GM12878 (cell line): Measurements from ENCODE around the gene RAB12. TPM values are rescaled to one million over a fixed set of nuclear protein-coding genes. Genes with fewer than 3 reads are reported as not detected.

Experiments used
- ATAC-seq: fragments of 200-7000 bp; cut with Tn5 transposase; 3 replicates; pipeline ENCODE4 v1.9.1; 2020; ENCODE audit warnings: mild to moderate bottlenecking, moderate library complexity
- BruUV-seq: library from RNA; stranded (reverse); fragments of 400-500 nt; replicated peaks from 2 replicates; lab custom pipeline; 2021; lab: Mats Ljungman, UMichigan
- CTCF ChIA-PET: fragments of 300-600 bp; sonication (Branson Sonifier 250); formaldehyde crosslinking; extraction: SDS; loops from one replicate; lab custom pipeline; 2021; ENCODE audit warnings: inconsistent platforms; lab: Yijun Ruan, JAX
- POLR2A ChIA-PET: fragments of 350-600 bp; formaldehyde crosslinking; extraction: SDS; loops from one replicate; lab custom pipeline; 2021; ENCODE audit warnings: inconsistent platforms; lab: Charles Lee
- RAD21 ChIA-PET: fragments of 300-600 bp; sonication (Branson Sonifier 250); formaldehyde crosslinking; loops from one replicate; lab custom pipeline; 2023; ENCODE audit warnings: antibody characterized with exemption; ENCODE audit not compliant: unreplicated experiment; lab: Charles Lee
- SMC1A ChIA-PET: fragments of 300-600 bp; sonication (Branson Sonifier 250); formaldehyde crosslinking; loops from one replicate; lab custom pipeline; 2023; ENCODE audit not compliant: unreplicated experiment, uncharacterized antibody; lab: Charles Lee
- DNase-seq: peaks from one replicate; pipeline ENCODE4 v3.0.0-alpha.2; 2011; ENCODE audit warnings: low read depth, low spot score
- FAIRE-seq: peaks from 3 replicates; lab custom pipeline; 2011; peaks lifted over from hg19 to GRCh38; lab: Jason Lieb, UNC
- H2AFZ ChIP-seq: 2 replicates; pipeline ENCODE4 v1.6.0; 2011; ENCODE audit warnings: low read depth, low read length, control low read depth; ENCODE audit not compliant: control insufficient read depth
- H3K27ac ChIP-seq: 2 replicates; pipeline ENCODE4 v1.5.1; 2011; ENCODE audit warnings: control low read depth; ENCODE audit not compliant: control insufficient read depth, insufficient read depth
- H3K27me3 ChIP-seq, 2 experiments: replicated peaks in 1 of 2; 2 replicates each; pipeline versions ENCODE4 v1.6.0 to v1.6.1; 2011; ENCODE audit warnings: low read length in 1 of 2; ENCODE audit not compliant: control insufficient read depth in 2 of 2, insufficient read depth in 2 of 2
- H3K36me3 ChIP-seq, 2 experiments: 2 replicates each; pipeline ENCODE4 v1.5.1; 2011; ENCODE audit warnings: low read length in 1 of 2; ENCODE audit not compliant: control insufficient read depth in 2 of 2, insufficient read depth in 2 of 2
- H3K4me1 ChIP-seq: 2 replicates; pipeline ENCODE4 v1.6.1; 2011; ENCODE audit warnings: mild to moderate bottlenecking, low read length, moderate library complexity, mixed read lengths; ENCODE audit not compliant: control insufficient read depth, insufficient read depth
- H3K4me2 ChIP-seq: 2 replicates; pipeline ENCODE4 v1.6.0; 2011; ENCODE audit warnings: control low read depth; ENCODE audit not compliant: control insufficient read depth, insufficient read depth
- H3K4me3 ChIP-seq: fragments of 200-600 bp; sonication (generic); 2 replicates; pipeline ENCODE4 v1.5.1; 2016
- H3K79me2 ChIP-seq: 2 replicates; pipeline ENCODE4 v1.6.0; 2011; ENCODE audit warnings: low read length; ENCODE audit not compliant: control insufficient read depth, insufficient read depth
- H3K9ac ChIP-seq: 2 replicates; pipeline ENCODE4 v1.8.0; 2011; ENCODE audit warnings: low read length, control low read depth, mixed read lengths; ENCODE audit not compliant: control insufficient read depth, insufficient read depth
- H3K9me3 ChIP-seq: replicated peaks from 3 replicates; pipeline ENCODE4 v1.5.1; 2011; ENCODE audit warnings: mild to moderate bottlenecking, low read length; ENCODE audit not compliant: control insufficient read depth, insufficient read depth
- H4K20me1 ChIP-seq: 2 replicates; pipeline ENCODE4 v1.6.0; 2011; ENCODE audit not compliant: control insufficient read depth, insufficient read depth
- BACH1 ChIP-seq: fragments of 450-650 bp; IDR thresholded peaks from 2 replicates; pipeline ENCODE4 v1.6.1; 2017; ENCODE audit warnings: mild to moderate bottlenecking, borderline replicate concordance
- CEBPZ ChIP-seq: fragments of 150-350 bp; IDR thresholded peaks from 2 replicates; pipeline ENCODE4 v1.6.1; 2016; ENCODE audit warnings: low read depth, low read length
- ELK1 ChIP-seq: IDR thresholded peaks from 2 replicates; pipeline ENCODE4 v1.6.1; 2012; ENCODE audit warnings: low read depth, low read length, improper control_type of control experiment
- MEF2B ChIP-seq: fragments of 450-650 bp; IDR thresholded peaks from 2 replicates; pipeline ENCODE4 v1.6.1; 2018; ENCODE audit warnings: mild to moderate bottlenecking, moderate library complexity; ENCODE audit not compliant: partially characterized antibody, poor library complexity, severe bottlenecking
- PRDM15 ChIP-seq: fragments of 450-650 bp; formaldehyde crosslinking; IDR thresholded peaks from 2 replicates; pipeline ENCODE4 v1.4.0; 2020; ENCODE audit warnings: mild to moderate bottlenecking, moderate library complexity
- STAT1 ChIP-seq: fragments of 450-650 bp; conservative IDR thresholded peaks from 2 replicates; pipeline ENCODE4 v1.6.1; 2014; ENCODE audit warnings: antibody characterized with exemption, mild to moderate bottlenecking
- TCF12 ChIP-seq: IDR thresholded peaks from 2 replicates; pipeline ENCODE4 v1.6.1; 2011; ENCODE audit warnings: low read depth, mild to moderate bottlenecking, low read length
- ZBTB11 ChIP-seq: fragments of 450-650 bp; formaldehyde crosslinking; IDR thresholded peaks from 2 replicates; pipeline ENCODE4 v1.5.0; 2022; ENCODE audit warnings: mild to moderate bottlenecking, missing genetic modification characterization
- WGBS: methylation state at CpG from one replicate; pipeline ENCODE4 v1.1.6; 2016; ENCODE audit warnings: low lambda C conversion rate; ENCODE audit not compliant: insufficient replicate concordance, insufficient coverage; ENCODE audit errors: missing lambda C conversion rate; 5-methylcytosine and 5-hydroxymethylcytosine counted together
- in situ Hi-C: fragments of 300-500 bp; cut with MboI; formaldehyde crosslinking; loops from 9 replicates; pipeline ENCODE4 v1.14.3; 2018; ENCODE audit warnings: mixed read lengths
- intact Hi-C: fragments of 100-400 bp; cut with micrococcal nuclease; formaldehyde crosslinking; loops from one replicate; pipeline ENCODE4 v1.14.2; 2022; ENCODE audit not compliant: unreplicated experiment
- polyA plus RNA-seq, 11 experiments: library from polyadenylated mRNA; depleted of rRNA in 4 of 11; unstranded in 6 of 11; stranded (reverse) in 5 of 11; fragments of >200 nt; fragmentation: Nextera tagmentation in 4 of 11; fragmentation: Illumina TruSeq in 1 of 11; extraction: Ambion mirVana in 4 of 11; extraction: Trizol in 1 of 11; gene quantifications; 1 replicate in 1 of 11; 2 replicates in 10 of 11; pipeline versions ENCODE4 v1.2.1 to v1.2.3, GENCODE V29; 2011 to 2016; ENCODE audit warnings: inconsistent platforms in 2 of 11, missing spikeins in 2 of 11, low read depth in 1 of 11
- total RNA-seq, 4 experiments: library from RNA; depleted of rRNA in 3 of 4; stranded (reverse); fragments of >200 nt in 3 of 4; fragmentation: Illumina TruSeq in 1 of 4; extraction: Trizol in 1 of 4; gene quantifications; 2 replicates each; pipeline versions ENCODE4 v1.2.1 to v1.2.3, GENCODE V29; 2013 to 2021

The RAB12 gene
- total and polyA plus RNA-seq, 10 of the 15 experiments (the other 5 are each of a cell fraction or from before 2014, with no cell fraction given): 0.71 to 29.8 (median 14.0) TPM

- ATAC-seq (no peak), DNase-seq (no peak), FAIRE-seq (no peak)
- BruUV-seq: no TSS peak
- Histone ChIP-seq H3K9ac (no peak overlapping the region), H3K9me3 (no peaks in the 10 kb centered on the region; the same call in 2 of the 3 replicates), H3K27me3 (no peaks in the 10 kb centered on the region), H3K4me3 (no peak overlapping the region), H2AFZ (no peak overlapping the region), H3K27ac (no peak overlapping the region), H3K4me1 (no peaks in the 10 kb centered on the region), H4K20me1 (no peaks in the 10 kb centered on the region), H3K36me3 (no peaks in the 10 kb centered on the region), H3K79me2 (no peaks in the 10 kb centered on the region), H3K4me2 (no peak overlapping the region)
- CTCF ChIA-PET: no interaction called here
- RAD21 ChIA-PET: no interaction called here
- SMC1A ChIA-PET: interaction anchor here (1.5 kb wide), 1 partner anchor 39 kb away, joined by 4 read pairs; no protein-coding TSS in a partner anchor
- POLR2A ChIA-PET: interaction anchor here (0.6 kb wide), 1 partner anchor 582 kb away, joined by 3 read pairs; no protein-coding TSS in a partner anchor
- in situ Hi-C loops (no loop called here), intact Hi-C loops (no loop called here)
- WGBS: 49% methylated on average over 8 of the region's 8 CpGs
- no peak for TF ChIP-seq TCF12
- no peak for TF ChIP-seq PRDM15 (CRISPR knock-in tag)
- TF ChIP-seq ELK1: no peak
- TF ChIP-seq BACH1: no peak
- no peak for TF ChIP-seq ZBTB11 (CRISPR knock-in tag)
- TF ChIP-seq STAT1: no peak
- TF ChIP-seq MEF2B: no peak
- TF ChIP-seq CEBPZ: no peak
Observed at GRCh38 chr18:8561123-8561910, 47.9 kb upstream of the RAB12 start.
